ENCODE measurements around the gene DOK3.

Gene DOK3

DNA sequence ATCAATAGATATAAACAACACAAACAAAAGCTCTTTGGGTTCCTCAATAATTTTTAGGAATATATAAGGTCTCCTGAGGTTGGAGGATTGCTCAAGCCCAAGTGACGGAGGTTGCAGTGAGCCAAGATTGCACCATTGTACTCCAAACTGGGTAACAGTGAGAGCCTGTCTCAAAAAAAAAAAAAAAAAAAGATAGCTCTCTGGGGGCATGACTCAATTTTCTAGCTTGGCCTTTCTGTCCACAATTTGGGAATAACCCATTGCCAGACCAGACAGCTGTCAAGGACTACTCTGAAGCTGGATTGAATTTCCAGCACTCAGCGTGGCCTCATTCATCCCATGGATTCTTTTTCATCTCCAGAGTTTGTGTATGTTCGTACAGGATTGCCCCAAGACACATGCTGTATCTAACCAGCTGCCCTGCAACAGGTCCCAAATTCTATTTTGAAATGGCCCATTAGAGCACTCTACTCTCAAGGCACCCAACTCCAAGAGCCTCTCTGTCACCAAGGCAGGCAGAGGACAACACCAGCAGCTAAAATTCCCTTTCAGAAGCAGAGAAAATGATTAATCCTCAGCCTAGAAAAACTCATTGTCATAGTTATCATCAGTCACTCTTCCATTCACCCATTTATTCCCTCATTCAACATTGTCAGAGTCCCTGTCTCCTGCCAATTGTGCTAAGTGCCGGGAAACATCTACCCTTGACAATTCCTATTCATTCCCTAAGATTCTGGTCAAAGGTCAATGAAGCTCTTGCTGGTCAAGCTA, 36.0 kb upstream of the DOK3 start:
- no peak overlapping the region for H3K4me3 ChIP-seq (ENCODE audit: control insufficient read depth, low read depth, low read length)
- DNase-seq (ENCODE audit: low read depth): peak; percentile 97
- TF ChIP-seq, protein P1, sequence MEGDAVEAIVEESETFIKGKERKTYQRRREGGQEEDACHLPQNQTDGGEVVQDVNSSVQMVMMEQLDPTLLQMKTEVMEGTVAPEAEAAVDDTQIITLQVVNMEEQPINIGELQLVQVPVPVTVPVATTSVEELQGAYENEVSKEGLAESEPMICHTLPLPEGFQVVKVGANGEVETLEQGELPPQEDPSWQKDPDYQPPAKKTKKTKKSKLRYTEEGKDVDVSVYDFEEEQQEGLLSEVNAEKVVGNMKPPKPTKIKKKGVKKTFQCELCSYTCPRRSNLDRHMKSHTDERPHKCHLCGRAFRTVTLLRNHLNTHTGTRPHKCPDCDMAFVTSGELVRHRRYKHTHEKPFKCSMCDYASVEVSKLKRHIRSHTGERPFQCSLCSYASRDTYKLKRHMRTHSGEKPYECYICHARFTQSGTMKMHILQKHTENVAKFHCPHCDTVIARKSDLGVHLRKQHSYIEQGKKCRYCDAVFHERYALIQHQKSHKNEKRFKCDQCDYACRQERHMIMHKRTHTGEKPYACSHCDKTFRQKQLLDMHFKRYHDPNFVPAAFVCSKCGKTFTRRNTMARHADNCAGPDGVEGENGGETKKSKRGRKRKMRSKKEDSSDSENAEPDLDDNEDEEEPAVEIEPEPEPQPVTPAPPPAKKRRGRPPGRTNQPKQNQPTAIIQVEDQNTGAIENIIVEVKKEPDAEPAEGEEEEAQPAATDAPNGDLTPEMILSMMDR (conservative IDR thresholded peaks at IDR 0.05; ENCODE audit: control insufficient read depth, insufficient read depth, low read depth, low read length): no peak

DNA sequence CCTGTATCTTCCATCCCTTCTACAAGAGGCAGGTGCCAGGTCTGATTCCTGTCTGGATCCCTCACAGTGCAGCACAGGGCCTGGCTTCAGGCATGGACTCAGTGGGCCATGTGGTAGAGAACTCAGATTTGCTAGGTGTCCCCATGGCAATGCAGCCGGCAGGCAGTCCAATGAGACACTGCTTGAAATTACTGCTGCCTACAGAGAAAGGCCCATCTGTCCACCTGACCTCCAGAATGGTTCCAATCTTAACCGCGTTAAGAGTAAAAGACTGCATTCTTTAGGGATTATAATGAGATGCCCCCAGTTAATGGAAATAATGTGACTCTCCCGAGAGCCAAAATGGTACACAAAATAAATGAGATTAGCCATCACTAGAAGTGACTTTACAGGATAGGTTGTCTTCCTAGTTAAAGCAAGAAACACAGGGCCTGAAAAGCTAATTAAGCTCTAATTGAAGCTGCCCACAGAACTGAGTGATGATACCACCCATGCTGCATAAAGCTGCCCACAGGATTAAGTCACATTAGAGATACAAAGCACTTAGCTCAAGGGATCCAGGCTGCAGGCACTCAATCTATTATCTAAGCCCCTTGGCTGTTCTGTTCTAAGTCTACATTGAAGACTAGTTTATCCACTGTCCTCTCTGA, 33.3 kb upstream of the DOK3 start:
- TF ChIP-seq, protein P1 (conservative IDR thresholded peaks at IDR 0.05; ENCODE audit: control insufficient read depth, insufficient read depth, low read depth, low read length): no peak
- DNase-seq (ENCODE audit: low read depth): no peak
- no peak overlapping the region for H3K4me3 ChIP-seq (ENCODE audit: control insufficient read depth, low read depth, low read length)

DNA sequence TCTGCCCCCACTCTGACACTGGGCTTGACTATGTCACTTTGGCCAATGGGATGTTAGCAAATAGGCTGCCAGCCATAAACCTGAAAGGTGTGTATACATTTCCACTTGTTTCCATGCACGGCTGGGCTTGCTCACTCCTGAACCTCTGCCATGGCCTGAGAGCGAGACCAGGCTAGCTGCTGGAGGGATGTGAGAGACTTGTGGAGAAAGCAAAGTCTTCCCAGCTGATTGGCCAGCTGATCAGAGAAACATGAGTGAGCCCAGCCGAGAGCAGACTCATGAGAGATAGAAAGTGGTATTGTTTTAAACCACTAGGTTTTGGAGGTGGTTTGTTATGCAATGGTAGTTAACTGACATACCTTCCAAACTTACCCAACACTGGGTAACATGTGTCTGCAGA, 30.8 kb upstream of the DOK3 start:
- peak; percentile 21 for DNase-seq (ENCODE audit: low read depth)
- H3K4me3 ChIP-seq (ENCODE audit: control insufficient read depth, low read depth, low read length): no peak overlapping the region
- TF ChIP-seq, protein P1 (conservative IDR thresholded peaks at IDR 0.05; ENCODE audit: control insufficient read depth, insufficient read depth, low read depth, low read length): no peak

DNA sequence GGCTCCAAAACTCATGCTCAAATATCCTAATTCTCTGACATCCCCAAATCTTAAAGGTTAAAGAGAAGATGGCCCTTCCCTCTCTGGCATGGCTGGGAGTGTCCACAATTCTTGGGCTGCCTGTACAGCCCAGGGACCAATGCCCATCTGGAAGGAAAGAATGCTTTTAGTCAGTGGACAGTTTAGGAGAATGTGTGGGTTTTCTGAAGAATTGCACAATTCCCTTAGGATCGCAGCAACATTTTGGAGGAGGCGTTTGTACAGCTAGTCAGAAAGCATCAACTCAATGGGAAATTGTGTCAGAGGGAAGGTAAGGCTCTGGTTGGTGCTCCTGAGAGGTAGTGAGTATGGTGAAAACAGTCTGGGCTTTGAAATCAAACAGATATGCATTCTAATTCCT, 29.8 kb upstream of the DOK3 start:
- H3K4me3 ChIP-seq (ENCODE audit: control insufficient read depth, low read depth, low read length): no peak overlapping the region
- TF ChIP-seq, protein P1 (conservative IDR thresholded peaks at IDR 0.05; ENCODE audit: control insufficient read depth, insufficient read depth, low read depth, low read length): no peak
- peak; percentile 98 for DNase-seq (ENCODE audit: low read depth)

DNA sequence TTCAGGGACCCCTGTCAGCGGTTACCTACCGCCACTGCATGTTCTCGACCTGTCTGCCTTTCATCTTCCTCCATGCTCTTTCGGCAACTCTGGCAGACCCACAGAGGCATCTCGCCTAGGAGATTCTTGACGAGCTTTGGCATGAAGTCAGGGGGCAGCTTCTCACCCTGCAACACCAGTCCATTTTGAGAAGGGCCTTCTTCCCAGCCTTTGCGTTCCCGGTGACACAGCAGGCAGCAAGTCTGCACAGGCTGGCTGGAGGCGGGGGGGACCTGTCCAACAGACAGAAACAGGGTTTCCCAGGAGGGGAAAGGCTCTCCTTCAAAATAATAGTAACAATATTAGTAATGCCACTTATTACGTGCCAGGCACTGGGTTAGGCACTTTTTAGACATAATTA, 29.2 kb upstream of the DOK3 start:
- H3K4me3 ChIP-seq (ENCODE audit: control insufficient read depth, low read depth, low read length): no peak overlapping the region
- DNase-seq (ENCODE audit: low read depth): no peak
- TF ChIP-seq, protein P1 (conservative IDR thresholded peaks at IDR 0.05; ENCODE audit: control insufficient read depth, insufficient read depth, low read depth, low read length): no peak

DNA sequence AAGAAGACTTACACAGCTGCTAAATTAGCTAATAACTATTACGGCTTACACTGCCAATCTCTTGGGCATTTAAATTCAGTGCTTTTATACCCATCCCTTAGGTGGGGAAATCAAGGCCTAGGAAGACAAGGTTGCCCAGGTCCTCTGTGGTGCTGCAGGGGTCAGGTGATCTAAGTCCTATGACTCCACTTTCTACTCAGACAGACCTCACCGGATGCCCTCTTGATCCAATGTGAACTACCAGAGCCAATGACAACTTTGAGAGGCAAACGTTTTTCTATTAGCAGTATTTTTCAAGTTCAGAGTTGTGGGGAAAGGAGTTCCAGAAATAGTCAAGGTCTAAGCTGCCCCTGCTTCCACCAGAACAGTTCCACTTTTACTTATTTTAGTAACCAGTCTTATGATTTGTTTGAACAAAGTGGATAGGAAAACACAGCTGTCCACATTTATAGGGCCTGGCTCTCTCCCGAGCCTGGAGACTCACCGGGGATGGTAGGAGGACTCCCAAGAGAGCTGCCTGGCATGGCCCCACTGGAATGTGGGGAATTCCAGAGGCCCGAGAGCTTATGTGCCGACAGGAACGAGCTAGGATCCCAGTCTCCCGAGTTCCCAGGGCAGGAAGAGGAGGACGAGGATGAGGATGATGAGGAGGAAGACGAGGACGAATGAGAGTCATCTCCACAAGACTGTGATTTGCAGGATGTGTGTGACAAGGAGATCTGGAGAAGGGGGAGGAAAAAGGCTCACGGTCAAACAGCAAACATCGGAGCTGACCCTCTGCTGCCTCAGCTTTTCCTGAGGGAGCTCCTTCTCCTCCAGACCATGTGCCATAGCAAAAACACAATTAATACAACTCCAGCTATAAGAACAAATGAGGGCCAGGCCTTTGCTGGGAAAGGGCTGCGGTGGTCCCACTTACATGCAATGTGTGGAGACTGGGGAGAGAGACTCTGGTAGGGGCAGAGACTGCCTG, 28.0 kb upstream of the DOK3 start:
- DNase-seq (ENCODE audit: low read depth): peak; percentile 84
- TF ChIP-seq, protein P1 (conservative IDR thresholded peaks at IDR 0.05; ENCODE audit: control insufficient read depth, insufficient read depth, low read depth, low read length): no peak

More for the DNA sequence above, 28.0 kb upstream of the DOK3 start:
- H3K4me3 ChIP-seq (ENCODE audit: control insufficient read depth, low read depth, low read length): no peak overlapping the region

Data from fibroblast of mammary gland (primary cell).